ENCODE data around the gene ZNF556.

ZNF556 gene

DNA sequence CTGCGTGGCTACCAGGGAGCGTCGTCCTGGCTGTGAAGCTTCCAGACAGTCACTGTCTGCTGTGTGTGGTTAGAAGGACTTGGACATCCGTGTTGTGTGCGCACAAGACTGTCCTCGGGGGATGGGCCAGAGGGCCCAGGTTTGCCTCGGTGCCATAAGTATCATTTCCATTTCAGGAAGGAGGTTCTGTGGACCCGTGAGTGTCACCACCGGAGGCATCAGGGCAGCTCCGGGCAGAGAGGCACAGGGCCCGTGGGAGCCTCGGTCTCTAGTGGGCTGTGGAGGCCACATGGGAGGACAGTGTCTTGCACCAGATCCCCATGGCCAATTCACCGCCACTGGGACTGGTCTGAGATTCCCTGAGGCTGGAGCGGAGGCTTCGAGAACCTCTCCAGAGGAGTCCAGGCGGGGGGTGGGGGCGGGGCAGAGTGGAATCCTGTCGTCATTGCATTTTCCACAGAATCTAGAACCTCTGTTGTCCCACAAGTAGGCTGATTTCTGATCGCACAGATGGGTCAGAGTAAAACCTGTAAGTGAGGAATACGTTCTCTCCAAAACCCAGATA lies 39.6 kb downstream of the ZNF556 start:
- H3K4me3 ChIP-seq (ENCODE audit: low read depth, low read length): no peak overlapping the region
- TF ChIP-seq, protein P1, sequence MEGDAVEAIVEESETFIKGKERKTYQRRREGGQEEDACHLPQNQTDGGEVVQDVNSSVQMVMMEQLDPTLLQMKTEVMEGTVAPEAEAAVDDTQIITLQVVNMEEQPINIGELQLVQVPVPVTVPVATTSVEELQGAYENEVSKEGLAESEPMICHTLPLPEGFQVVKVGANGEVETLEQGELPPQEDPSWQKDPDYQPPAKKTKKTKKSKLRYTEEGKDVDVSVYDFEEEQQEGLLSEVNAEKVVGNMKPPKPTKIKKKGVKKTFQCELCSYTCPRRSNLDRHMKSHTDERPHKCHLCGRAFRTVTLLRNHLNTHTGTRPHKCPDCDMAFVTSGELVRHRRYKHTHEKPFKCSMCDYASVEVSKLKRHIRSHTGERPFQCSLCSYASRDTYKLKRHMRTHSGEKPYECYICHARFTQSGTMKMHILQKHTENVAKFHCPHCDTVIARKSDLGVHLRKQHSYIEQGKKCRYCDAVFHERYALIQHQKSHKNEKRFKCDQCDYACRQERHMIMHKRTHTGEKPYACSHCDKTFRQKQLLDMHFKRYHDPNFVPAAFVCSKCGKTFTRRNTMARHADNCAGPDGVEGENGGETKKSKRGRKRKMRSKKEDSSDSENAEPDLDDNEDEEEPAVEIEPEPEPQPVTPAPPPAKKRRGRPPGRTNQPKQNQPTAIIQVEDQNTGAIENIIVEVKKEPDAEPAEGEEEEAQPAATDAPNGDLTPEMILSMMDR (IDR thresholded peaks at IDR 0.05; ENCODE audit: borderline replicate concordance, insufficient read depth, low read depth, low read length): no peak

- H3K4me3 ChIP-seq (ENCODE audit: low read depth, low read length): no peak overlapping the region
- TF ChIP-seq, protein P1 (IDR thresholded peaks at IDR 0.05; ENCODE audit: borderline replicate concordance, insufficient read depth, low read depth, low read length): no peak
These were observed 45.2 kb downstream of the ZNF556 start for GRCh38 chr19:2912306-2912705.

- no peak overlapping the region for H3K4me3 ChIP-seq (ENCODE audit: low read depth, low read length)
- TF ChIP-seq, protein P1 (IDR thresholded peaks at IDR 0.05; ENCODE audit: borderline replicate concordance, insufficient read depth, low read depth, low read length): no peak
These were observed 50.4 kb downstream of the ZNF556 start for GRCh38 chr19:2917275-2918184.

DNA sequence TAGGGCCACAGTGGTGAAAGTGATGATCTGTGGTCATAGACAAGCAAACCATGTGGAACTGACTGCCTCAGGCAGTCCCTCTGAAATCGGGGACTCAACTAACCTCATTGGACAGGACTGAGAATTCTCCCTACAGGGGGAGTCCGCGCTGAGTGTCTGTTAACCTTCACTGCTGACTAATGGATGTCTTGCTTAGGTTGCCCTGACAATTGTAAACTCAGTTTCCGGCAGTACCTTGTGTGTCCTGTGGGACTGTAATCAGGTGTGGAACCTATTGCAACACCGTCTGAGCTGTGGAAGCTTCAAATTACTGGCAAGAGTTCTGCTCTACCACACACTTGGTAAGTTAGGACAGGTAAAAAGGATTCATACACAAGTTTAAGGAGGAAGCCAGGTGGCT lies 55.9 kb downstream of the ZNF556 start:
- TF ChIP-seq, protein P1 (IDR thresholded peaks at IDR 0.05; ENCODE audit: borderline replicate concordance, insufficient read depth, low read depth, low read length): no peak
- H3K4me3 ChIP-seq (ENCODE audit: low read depth, low read length): no peak overlapping the region

GRCh38 chr19:2923510-2923909 lies 56.4 kb downstream of the ZNF556 start:
- TF ChIP-seq, protein P1 (IDR thresholded peaks at IDR 0.05; ENCODE audit: borderline replicate concordance, insufficient read depth, low read depth, low read length): no peak
- H3K4me3 ChIP-seq (ENCODE audit: low read depth, low read length): no peak overlapping the region

- no peak overlapping the region for H3K4me3 ChIP-seq (ENCODE audit: low read depth, low read length)
- TF ChIP-seq, protein P1 (IDR thresholded peaks at IDR 0.05; ENCODE audit: borderline replicate concordance, insufficient read depth, low read depth, low read length): no peak
These were observed 59.4 kb downstream of the ZNF556 start for GRCh38 chr19:2926341-2927031.

Data from GM12875 (cell line).